SK-N-SH treated with all-trans-retinoic acid at 6 μM for 48 hours (cell line): ENCODE results near the gene CGB2.

ENCODE experiments used
- ATAC-seq: fragments of 200-7000 bp; cut with Tn5 transposase; 3 replicates; pipeline ENCODE4 v1.9.1; 2020; ENCODE audit warnings: mild to moderate bottlenecking, moderate library complexity
- ARNTL ChIP-seq: fragments of 450-650 bp; formaldehyde crosslinking; IDR thresholded peaks from 2 replicates; pipeline ENCODE4 v1.5.0; 2020; ENCODE audit warnings: low read depth, mild to moderate bottlenecking, moderate library complexity, borderline replicate concordance
- BACH2 ChIP-seq: fragments of 250-450 bp; sonication (Bioruptor Pico); IDR thresholded peaks from 2 replicates; pipeline ENCODE4 v1.9.0; 2021; ENCODE audit warnings: mild to moderate bottlenecking, borderline replicate concordance
- CREB5 ChIP-seq: fragments of 250-450 bp; sonication (Bioruptor Pico); IDR thresholded peaks from 2 replicates; pipeline ENCODE4 v1.5.1; 2020; ENCODE audit warnings: low read depth, mild to moderate bottlenecking, moderate library complexity
- ESRRG ChIP-seq: fragments of 250-450 bp; sonication (Bioruptor Pico); IDR thresholded peaks from 2 replicates; pipeline ENCODE4 v1.6.1; 2021; ENCODE audit warnings: mild to moderate bottlenecking
- GLIS3 ChIP-seq: fragments of 250-450 bp; sonication (Bioruptor Pico); IDR thresholded peaks from 2 replicates; pipeline ENCODE4 v1.5.0; 2020; ENCODE audit warnings: mild to moderate bottlenecking, moderate library complexity
- ISL1 ChIP-seq: fragments of 250-450 bp; sonication (Bioruptor Pico); IDR thresholded peaks from 2 replicates; pipeline ENCODE4 v2.1.2; 2022; ENCODE audit warnings: mild to moderate bottlenecking, moderate library complexity
- OSR1 ChIP-seq: fragments of 250-450 bp; sonication (Bioruptor Pico); IDR thresholded peaks from 2 replicates; pipeline ENCODE4 v1.8.0; 2022; ENCODE audit warnings: moderate library complexity, mild to moderate bottlenecking, inconsistent platforms
- SNAI2 ChIP-seq: fragments of 250-450 bp; sonication (Bioruptor Pico); IDR thresholded peaks from 2 replicates; pipeline ENCODE4 v1.5.0; 2020; ENCODE audit warnings: mild to moderate bottlenecking, moderate library complexity
- TCF4 ChIP-seq: fragments of 250-450 bp; sonication (Bioruptor Pico); IDR thresholded peaks from 2 replicates; pipeline ENCODE4 v1.8.0; 2021; ENCODE audit warnings: mild to moderate bottlenecking, moderate library complexity, borderline replicate concordance
- TOX ChIP-seq: fragments of 250-450 bp; sonication (Bioruptor Pico); IDR thresholded peaks from 2 replicates; pipeline ENCODE4 v1.8.0; 2021; ENCODE audit warnings: mild to moderate bottlenecking, moderate library complexity, borderline replicate concordance
- ZC3H10 ChIP-seq: fragments of 250-450 bp; sonication (Bioruptor Pico); IDR thresholded peaks from 2 replicates; pipeline ENCODE4 v1.5.1; 2021; ENCODE audit warnings: mild to moderate bottlenecking, moderate library complexity
- ZFP3 ChIP-seq: fragments of 250-450 bp; sonication (Bioruptor Pico); IDR thresholded peaks from 2 replicates; pipeline ENCODE4 v1.5.0; 2020; ENCODE audit warnings: mild to moderate bottlenecking, moderate library complexity
- ZFP30 ChIP-seq: fragments of 450-650 bp; formaldehyde crosslinking; IDR thresholded peaks from 2 replicates; pipeline ENCODE4 v1.5.0; 2022; ENCODE audit warnings: mild to moderate bottlenecking, moderate library complexity
- ZNF565 ChIP-seq: fragments of 450-650 bp; formaldehyde crosslinking; conservative IDR thresholded peaks from 2 replicates; pipeline ENCODE4 v1.5.0; 2020; ENCODE audit warnings: low read depth, mild to moderate bottlenecking, moderate library complexity
- ZNF8 ChIP-seq: fragments of 450-650 bp; formaldehyde crosslinking; IDR thresholded peaks from 2 replicates; pipeline ENCODE4 v1.5.0; 2020; ENCODE audit warnings: mild to moderate bottlenecking, moderate library complexity
- TF ChIP-seq, protein P1 (sequence below): fragments of 250-450 bp; sonication (Bioruptor Pico); IDR thresholded peaks from 2 replicates; pipeline ENCODE4 v1.5.1; 2021; ENCODE audit warnings: mild to moderate bottlenecking, moderate library complexity
- TF ChIP-seq, protein P2 (sequence below): fragments of 250-450 bp; sonication (Bioruptor Pico); IDR thresholded peaks from 2 replicates; pipeline ENCODE4 v1.8.0; 2021; ENCODE audit warnings: low read depth, mild to moderate bottlenecking, moderate library complexity, borderline replicate concordance
- TF ChIP-seq, protein P3 (sequence below): fragments of 250-450 bp; sonication (Bioruptor Pico); IDR thresholded peaks from 2 replicates; pipeline ENCODE4 v1.8.0; 2020; ENCODE audit warnings: mild to moderate bottlenecking, moderate library complexity, borderline replicate concordance

CGB2 gene

DNA sequence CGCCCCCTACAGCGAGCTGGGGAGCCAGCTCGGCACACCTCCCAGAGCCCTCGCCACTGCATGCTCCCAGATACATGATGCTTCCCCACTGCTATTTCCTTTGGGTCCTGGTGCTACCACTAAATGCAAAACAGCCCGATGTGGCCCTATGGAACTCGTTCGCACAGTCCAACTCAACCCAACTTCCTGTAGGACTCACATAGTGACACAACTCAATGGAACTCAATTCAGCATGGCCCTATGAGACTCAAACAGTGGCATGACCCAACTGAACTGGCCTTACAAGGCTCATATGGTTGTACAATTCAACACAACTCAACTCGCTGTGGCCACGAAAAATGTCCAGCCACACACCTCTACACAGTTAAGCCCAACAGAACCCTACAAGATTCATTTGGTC lies 37.3 kb downstream of the CGB2 start (continued):
- TF ChIP-seq GLIS3 (CRISPR knock-in tag), result no peak
- TF ChIP-seq, protein P1, sequence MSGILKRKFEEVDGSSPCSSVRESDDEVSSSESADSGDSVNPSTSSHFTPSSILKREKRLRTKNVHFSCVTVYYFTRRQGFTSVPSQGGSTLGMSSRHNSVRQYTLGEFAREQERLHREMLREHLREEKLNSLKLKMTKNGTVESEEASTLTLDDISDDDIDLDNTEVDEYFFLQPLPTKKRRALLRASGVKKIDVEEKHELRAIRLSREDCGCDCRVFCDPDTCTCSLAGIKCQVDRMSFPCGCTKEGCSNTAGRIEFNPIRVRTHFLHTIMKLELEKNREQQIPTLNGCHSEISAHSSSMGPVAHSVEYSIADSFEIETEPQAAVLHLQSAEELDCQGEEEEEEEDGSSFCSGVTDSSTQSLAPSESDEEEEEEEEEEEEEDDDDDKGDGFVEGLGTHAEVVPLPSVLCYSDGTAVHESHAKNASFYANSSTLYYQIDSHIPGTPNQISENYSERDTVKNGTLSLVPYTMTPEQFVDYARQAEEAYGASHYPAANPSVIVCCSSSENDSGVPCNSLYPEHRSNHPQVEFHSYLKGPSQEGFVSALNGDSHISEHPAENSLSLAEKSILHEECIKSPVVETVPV, result no peak
- no peak for TF ChIP-seq ARNTL (CRISPR knock-in tag)
- TF ChIP-seq, all 23 proteins: peak for 0

GRCh38 chr19:49070416-49070815 lies 38.7 kb downstream of the CGB2 start:
- no peak for TF ChIP-seq BACH2 (CRISPR knock-in tag)
- TF ChIP-seq ARNTL (CRISPR knock-in tag), result no peak
- no peak for TF ChIP-seq ZFP30 (CRISPR knock-in tag)
- TF ChIP-seq, protein P1, result no peak
- TF ChIP-seq SNAI2 (CRISPR knock-in tag), result no peak
- no peak for TF ChIP-seq ZNF8 (CRISPR knock-in tag)
- TF ChIP-seq, protein P2, sequence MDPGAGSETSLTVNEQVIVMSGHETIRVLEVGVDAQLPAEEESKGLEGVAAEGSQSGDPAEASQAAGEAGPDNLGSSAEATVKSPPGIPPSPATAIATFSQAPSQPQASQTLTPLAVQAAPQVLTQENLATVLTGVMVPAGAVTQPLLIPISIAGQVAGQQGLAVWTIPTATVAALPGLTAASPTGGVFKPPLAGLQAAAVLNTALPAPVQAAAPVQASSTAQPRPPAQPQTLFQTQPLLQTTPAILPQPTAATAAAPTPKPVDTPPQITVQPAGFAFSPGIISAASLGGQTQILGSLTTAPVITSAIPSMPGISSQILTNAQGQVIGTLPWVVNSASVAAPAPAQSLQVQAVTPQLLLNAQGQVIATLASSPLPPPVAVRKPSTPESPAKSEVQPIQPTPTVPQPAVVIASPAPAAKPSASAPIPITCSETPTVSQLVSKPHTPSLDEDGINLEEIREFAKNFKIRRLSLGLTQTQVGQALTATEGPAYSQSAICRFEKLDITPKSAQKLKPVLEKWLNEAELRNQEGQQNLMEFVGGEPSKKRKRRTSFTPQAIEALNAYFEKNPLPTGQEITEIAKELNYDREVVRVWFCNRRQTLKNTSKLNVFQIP, result no peak
- no peak for TF ChIP-seq CREB5 (CRISPR knock-in tag)
- no peak for TF ChIP-seq ZFP3
- no peak for TF ChIP-seq ZC3H10
- no peak for TF ChIP-seq GLIS3 (CRISPR knock-in tag)

DNA sequence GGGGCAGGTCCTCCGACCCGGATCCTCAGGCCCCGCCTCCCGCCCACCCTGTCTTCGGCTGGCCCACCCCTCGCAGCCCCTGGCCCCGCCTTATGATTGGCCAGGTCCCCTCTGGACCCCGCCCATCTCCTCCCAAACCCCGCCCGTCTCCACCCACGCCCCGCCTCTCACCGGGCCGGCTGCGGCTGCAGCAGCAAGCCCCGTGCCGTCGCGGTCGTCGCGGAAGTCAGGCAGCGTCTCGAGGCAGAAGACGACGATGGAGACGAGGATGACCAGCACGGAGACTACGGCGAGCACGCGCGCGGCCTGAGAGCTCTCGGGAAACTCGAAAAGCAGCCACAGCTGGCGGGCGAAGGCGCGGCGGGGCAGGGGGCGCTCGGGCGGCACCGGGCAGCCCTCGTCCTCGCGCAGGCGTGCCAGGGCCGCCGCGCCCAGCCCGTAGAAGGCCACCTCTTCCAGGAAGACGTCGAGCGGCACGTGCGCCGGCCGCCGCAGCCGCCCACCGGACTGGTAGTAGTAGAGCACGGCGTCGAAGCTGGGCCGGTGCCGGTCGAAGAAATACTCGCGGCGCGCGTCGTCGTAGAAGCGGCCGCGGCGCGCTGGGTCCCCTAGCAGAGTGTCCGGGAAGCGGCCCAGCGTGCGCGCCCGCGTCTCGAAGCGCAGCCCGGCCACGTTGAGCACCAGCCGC lies 40.3 kb downstream of the CGB2 start:
- ATAC-seq, result peak; percentile 17
- TF ChIP-seq ZNF565 (CRISPR knock-in tag) (no peak), TCF4 (no peak), TOX (CRISPR knock-in tag) (no peak), ZFP30 (CRISPR knock-in tag) (no peak), ZNF8 (CRISPR knock-in tag) (no peak), CREB5 (CRISPR knock-in tag) (no peak), GLIS3 (CRISPR knock-in tag) (no peak), ISL1 (CRISPR knock-in tag) (no peak), ARNTL (CRISPR knock-in tag) (no peak), SNAI2 (CRISPR knock-in tag) (no peak), ESRRG (CRISPR knock-in tag) (no peak), OSR1 (CRISPR knock-in tag) (no peak), ZFP3 (no peak)
- TF ChIP-seq, protein P3, sequence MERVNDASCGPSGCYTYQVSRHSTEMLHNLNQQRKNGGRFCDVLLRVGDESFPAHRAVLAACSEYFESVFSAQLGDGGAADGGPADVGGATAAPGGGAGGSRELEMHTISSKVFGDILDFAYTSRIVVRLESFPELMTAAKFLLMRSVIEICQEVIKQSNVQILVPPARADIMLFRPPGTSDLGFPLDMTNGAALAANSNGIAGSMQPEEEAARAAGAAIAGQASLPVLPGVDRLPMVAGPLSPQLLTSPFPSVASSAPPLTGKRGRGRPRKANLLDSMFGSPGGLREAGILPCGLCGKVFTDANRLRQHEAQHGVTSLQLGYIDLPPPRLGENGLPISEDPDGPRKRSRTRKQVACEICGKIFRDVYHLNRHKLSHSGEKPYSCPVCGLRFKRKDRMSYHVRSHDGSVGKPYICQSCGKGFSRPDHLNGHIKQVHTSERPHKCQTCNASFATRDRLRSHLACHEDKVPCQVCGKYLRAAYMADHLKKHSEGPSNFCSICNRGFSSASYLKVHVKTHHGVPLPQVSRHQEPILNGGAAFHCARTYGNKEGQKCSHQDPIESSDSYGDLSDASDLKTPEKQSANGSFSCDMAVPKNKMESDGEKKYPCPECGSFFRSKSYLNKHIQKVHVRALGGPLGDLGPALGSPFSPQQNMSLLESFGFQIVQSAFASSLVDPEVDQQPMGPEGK (CRISPR knock-in tag), result no peak
- TF ChIP-seq, all 23 proteins: peak for 0

More at GRCh38 chr19:49070416-49070815, 38.7 kb downstream of the CGB2 start:
- no peak for ATAC-seq
